ENCODE data around the gene INSIG1.
A peak's percentile ranks its signal among the peaks of the same experiment; 100 is the strongest.

The INSIG1 gene

DNA sequence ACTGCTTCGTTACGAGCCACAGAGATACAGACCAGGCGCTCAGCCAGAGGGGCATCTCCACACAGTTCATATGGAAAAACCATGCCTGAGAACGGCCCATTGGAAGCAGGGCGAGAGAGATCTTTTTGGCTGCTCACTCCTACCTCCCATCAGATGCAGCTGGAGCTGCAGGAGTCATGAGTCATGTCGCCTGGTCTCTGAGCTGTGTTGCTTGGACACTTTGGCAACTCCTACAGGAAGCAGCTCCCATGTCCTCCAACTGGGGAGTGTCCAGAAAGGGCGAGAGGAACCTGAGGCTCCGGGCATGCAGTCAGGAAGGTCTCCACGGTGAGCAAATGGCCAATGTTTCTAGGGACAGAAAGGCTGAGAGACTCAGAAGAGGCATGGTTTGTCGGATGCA, 24.9 kb downstream of the INSIG1 start:
- no peaks in the 10 kb centered on the region for H3K36me3 ChIP-seq (ENCODE audit: control insufficient read depth in 2 of 2, insufficient read depth in 1 of 2, low read length in 2 of 2)
- no peak overlapping the region for H3K4me3 ChIP-seq (ENCODE audit: low read depth, low read length)
- no peak for TF ChIP-seq TSHZ1 (tag by site-specific recombination; IDR thresholded peaks at IDR 0.05; ENCODE audit: borderline replicate concordance)
- no peak for TF ChIP-seq WT1 (tag by site-specific recombination; IDR thresholded peaks at IDR 0.05)
- TF ChIP-seq ZSCAN4 (tag by site-specific recombination; IDR thresholded peaks at IDR 0.05) = no peak
- TF ChIP-seq ZNF398 (tag by site-specific recombination; IDR thresholded peaks at IDR 0.05) = no peak
- no peak for TF ChIP-seq BCL11B (tag by site-specific recombination; IDR thresholded peaks at IDR 0.05; ENCODE audit: low read depth)
- TF ChIP-seq ZNF544 (tag by site-specific recombination; IDR thresholded peaks at IDR 0.05) = no peak
- TF ChIP-seq ZNF274 (IDR thresholded peaks at IDR 0.05; ENCODE audit: low read length) = no peak
- no peak for TF ChIP-seq ZNF274 (tag by site-specific recombination; IDR thresholded peaks at IDR 0.05; ENCODE audit: borderline replicate concordance)
- no peak for TF ChIP-seq BCL11A (tag by site-specific recombination; IDR thresholded peaks at IDR 0.05; ENCODE audit: low read depth)
- H3K27ac ChIP-seq (ENCODE audit: extremely low read depth, low read depth, low read length) = no peak overlapping the region
- H3K4me1 ChIP-seq (ENCODE audit: control insufficient read depth, insufficient read depth, low read length) = no peaks in the 10 kb centered on the region
- ChIA-PET POLR2A (no interaction called here), CTCF (no interaction called here)
- no peaks in the 10 kb centered on the region for H3K9me3 ChIP-seq (ENCODE audit: control insufficient read depth, insufficient read depth, low read depth, low read length)

DNA sequence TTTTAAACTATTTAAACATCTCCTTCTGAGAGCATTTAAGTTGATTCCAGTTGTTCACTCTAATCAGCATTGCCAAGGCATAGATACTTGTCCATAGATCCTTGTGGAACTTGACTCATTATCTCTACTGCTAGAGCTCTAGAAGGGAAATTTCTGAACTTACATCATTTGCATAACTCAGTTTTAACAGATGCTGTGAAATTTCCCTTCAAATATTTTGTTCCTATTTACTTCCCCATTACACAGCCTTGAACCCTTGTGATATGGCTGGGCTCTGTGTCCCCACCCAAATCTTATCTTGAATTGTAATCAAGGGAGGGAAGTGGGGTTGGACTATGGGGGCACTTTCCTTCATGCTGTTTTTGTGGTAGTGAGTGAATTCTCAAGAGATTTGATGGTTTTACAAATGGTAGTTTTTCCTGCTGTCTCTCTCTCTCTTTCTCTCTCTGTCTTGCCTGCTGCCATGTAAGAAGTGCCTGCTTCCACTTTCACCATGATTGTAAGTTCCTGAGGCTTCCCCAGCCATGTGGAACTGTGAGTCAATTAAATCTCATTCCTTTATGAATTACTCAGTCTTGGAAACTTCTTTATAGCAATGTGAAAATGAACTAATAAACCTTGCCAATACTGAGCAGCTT, 25.4 kb downstream of the INSIG1 start:
- no peak overlapping the region for H3K4me3 ChIP-seq (ENCODE audit: low read depth, low read length)
- H3K9me3 ChIP-seq (ENCODE audit: control insufficient read depth, insufficient read depth, low read depth, low read length) = no peaks in the 10 kb centered on the region
- POLR2A ChIA-PET = no interaction called here
- no peak overlapping the region for H3K27ac ChIP-seq (ENCODE audit: extremely low read depth, low read depth, low read length)
- TF ChIP-seq ZNF223 (tag by site-specific recombination; IDR thresholded peaks at IDR 0.05) = no peak
- TF ChIP-seq ZNF394 (tag by site-specific recombination; IDR thresholded peaks at IDR 0.05; ENCODE audit: borderline replicate concordance) = no peak
- TF ChIP-seq, protein P1, sequence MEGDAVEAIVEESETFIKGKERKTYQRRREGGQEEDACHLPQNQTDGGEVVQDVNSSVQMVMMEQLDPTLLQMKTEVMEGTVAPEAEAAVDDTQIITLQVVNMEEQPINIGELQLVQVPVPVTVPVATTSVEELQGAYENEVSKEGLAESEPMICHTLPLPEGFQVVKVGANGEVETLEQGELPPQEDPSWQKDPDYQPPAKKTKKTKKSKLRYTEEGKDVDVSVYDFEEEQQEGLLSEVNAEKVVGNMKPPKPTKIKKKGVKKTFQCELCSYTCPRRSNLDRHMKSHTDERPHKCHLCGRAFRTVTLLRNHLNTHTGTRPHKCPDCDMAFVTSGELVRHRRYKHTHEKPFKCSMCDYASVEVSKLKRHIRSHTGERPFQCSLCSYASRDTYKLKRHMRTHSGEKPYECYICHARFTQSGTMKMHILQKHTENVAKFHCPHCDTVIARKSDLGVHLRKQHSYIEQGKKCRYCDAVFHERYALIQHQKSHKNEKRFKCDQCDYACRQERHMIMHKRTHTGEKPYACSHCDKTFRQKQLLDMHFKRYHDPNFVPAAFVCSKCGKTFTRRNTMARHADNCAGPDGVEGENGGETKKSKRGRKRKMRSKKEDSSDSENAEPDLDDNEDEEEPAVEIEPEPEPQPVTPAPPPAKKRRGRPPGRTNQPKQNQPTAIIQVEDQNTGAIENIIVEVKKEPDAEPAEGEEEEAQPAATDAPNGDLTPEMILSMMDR (tag by site-specific recombination; IDR thresholded peaks at IDR 0.05) = no peak
- no peak for TF ChIP-seq BCL11B (tag by site-specific recombination; IDR thresholded peaks at IDR 0.05; ENCODE audit: low read depth)
- TF ChIP-seq ZFP3 (tag by site-specific recombination; IDR thresholded peaks at IDR 0.05; ENCODE audit: low read depth) = no peak
- TF ChIP-seq OSR2 (tag by site-specific recombination; IDR thresholded peaks at IDR 0.05) = no peak
- TF ChIP-seq, protein P2, sequence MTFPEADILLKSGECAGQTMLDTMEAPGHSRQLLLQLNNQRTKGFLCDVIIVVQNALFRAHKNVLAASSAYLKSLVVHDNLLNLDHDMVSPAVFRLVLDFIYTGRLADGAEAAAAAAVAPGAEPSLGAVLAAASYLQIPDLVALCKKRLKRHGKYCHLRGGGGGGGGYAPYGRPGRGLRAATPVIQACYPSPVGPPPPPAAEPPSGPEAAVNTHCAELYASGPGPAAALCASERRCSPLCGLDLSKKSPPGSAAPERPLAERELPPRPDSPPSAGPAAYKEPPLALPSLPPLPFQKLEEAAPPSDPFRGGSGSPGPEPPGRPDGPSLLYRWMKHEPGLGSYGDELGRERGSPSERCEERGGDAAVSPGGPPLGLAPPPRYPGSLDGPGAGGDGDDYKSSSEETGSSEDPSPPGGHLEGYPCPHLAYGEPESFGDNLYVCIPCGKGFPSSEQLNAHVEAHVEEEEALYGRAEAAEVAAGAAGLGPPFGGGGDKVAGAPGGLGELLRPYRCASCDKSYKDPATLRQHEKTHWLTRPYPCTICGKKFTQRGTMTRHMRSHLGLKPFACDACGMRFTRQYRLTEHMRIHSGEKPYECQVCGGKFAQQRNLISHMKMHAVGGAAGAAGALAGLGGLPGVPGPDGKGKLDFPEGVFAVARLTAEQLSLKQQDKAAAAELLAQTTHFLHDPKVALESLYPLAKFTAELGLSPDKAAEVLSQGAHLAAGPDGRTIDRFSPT (tag by site-specific recombination; IDR thresholded peaks at IDR 0.05) = no peak
- no peak for TF ChIP-seq ZNF76 (tag by site-specific recombination; IDR thresholded peaks at IDR 0.05; ENCODE audit: borderline replicate concordance, low read depth)
- TF ChIP-seq SETDB1 (IDR thresholded peaks at IDR 0.05; ENCODE audit: insufficient read length, low read length) = peak; percentile 48
- H3K4me1 ChIP-seq (ENCODE audit: control insufficient read depth, insufficient read depth, low read length) = no peaks in the 10 kb centered on the region
- CTCF ChIA-PET = no interaction called here
- no peaks in the 10 kb centered on the region for H3K36me3 ChIP-seq (ENCODE audit: control insufficient read depth in 2 of 2, insufficient read depth in 1 of 2, low read length in 2 of 2)
